Measurements from ENCODE around the gene MAP4K3.

DNA sequence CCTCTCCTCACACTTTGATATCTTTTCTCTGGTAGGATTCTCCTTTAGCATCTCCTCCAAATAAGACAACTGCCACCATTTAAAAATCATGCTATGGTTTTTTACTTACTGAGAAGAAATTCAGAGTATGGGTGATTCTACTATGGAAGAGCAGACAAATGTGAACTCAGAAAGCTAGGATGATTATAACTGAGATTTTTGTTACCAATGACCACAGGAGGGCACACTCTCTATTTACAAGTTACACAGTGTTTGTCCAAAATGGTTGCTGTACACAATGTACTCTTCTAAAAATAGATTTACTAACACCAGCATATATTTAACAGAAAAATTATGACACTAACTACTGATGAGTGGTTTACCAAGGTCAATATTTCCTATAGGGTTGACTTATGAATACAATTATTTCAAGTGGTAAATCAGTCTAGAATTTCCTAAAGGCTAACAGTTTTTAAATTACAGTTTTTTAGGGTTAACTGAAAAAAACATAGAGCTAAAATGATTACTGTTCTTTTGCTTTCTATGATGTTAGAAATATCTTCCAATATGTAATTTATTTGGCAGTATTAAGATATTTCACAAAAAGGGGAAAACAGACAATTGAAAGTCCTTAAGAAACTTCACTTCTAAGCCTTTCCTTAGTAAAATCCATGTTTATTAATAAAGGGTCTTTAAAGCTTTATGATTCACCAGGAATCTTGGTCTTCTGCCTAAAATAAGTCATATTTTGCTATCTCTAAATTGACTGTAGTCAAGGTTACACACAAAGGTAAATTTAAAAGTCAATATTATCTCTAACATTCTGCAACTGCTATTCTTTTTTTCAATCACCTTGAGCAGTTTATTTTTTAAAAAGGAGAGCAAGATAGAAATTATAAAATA lies 57.2 kb downstream of the MAP4K3 start:
- TF ChIP-seq, protein P1, sequence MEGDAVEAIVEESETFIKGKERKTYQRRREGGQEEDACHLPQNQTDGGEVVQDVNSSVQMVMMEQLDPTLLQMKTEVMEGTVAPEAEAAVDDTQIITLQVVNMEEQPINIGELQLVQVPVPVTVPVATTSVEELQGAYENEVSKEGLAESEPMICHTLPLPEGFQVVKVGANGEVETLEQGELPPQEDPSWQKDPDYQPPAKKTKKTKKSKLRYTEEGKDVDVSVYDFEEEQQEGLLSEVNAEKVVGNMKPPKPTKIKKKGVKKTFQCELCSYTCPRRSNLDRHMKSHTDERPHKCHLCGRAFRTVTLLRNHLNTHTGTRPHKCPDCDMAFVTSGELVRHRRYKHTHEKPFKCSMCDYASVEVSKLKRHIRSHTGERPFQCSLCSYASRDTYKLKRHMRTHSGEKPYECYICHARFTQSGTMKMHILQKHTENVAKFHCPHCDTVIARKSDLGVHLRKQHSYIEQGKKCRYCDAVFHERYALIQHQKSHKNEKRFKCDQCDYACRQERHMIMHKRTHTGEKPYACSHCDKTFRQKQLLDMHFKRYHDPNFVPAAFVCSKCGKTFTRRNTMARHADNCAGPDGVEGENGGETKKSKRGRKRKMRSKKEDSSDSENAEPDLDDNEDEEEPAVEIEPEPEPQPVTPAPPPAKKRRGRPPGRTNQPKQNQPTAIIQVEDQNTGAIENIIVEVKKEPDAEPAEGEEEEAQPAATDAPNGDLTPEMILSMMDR (IDR thresholded peaks at IDR 0.05): peak; percentile 56 to 66 (median 62)
- peak in 1 of 2 donors; percentile 45 for TF ChIP-seq POLR2AphosphoS5 (IDR thresholded peaks at IDR 0.05)
- no peak for TF ChIP-seq POLR2A (IDR thresholded peaks at IDR 0.05; ENCODE audit: low read depth)
- TF ChIP-seq EP300 (IDR thresholded peaks at IDR 0.05): no peak

All from esophagus muscularis mucosa (tissue), 4 donors.